ENCODE measurements around the gene IGF1. TPM values are rescaled to one million over a fixed set of nuclear protein-coding genes. Genes with fewer than 3 reads are reported as not detected.

IGF1 gene
- total RNA-seq, 1 donor from 2014 or later = 62.2 TPM

- no peak overlapping the region for H3K27ac Mint-ChIP-seq
- no peaks in the 10 kb centered on the region for H3K9me3 Mint-ChIP-seq
- no peak for TF ChIP-seq CTCF (IDR thresholded peaks at IDR 0.05; ENCODE audit: unreplicated experiment)
- H3K4me1 Mint-ChIP-seq = peaks cover 10% of the 10 kb centered on the region
- no peak for DNase-seq (ENCODE audit: low spot score in 2 of 2, unreplicated experiment in 2 of 2)
- H3K36me3 Mint-ChIP-seq = peaks cover 8% of the 10 kb centered on the region
- H3K4me3 Mint-ChIP-seq = no peak overlapping the region
- H3K27me3 Mint-ChIP-seq (ENCODE audit: low read depth) = no peaks in the 10 kb centered on the region
Observed at GRCh38 chr12:102462795-102463465, 17.4 kb downstream of the IGF1 start.

- Mint-ChIP-seq H3K4me3 (no peak overlapping the region), H3K36me3 (peaks cover 8% of the 10 kb centered on the region), H3K4me1 (peaks cover 5% of the 10 kb centered on the region), H3K9me3 (no peaks in the 10 kb centered on the region), H3K27ac (no peak overlapping the region), H3K27me3 (ENCODE audit: low read depth) (no peaks in the 10 kb centered on the region)
- no peak for TF ChIP-seq CTCF (IDR thresholded peaks at IDR 0.05; ENCODE audit: unreplicated experiment)
- DNase-seq (ENCODE audit: low spot score in 2 of 2, unreplicated experiment in 2 of 2) = no peak
Observed at GRCh38 chr12:102462386-102462785, 18.0 kb downstream of the IGF1 start.

DNA sequence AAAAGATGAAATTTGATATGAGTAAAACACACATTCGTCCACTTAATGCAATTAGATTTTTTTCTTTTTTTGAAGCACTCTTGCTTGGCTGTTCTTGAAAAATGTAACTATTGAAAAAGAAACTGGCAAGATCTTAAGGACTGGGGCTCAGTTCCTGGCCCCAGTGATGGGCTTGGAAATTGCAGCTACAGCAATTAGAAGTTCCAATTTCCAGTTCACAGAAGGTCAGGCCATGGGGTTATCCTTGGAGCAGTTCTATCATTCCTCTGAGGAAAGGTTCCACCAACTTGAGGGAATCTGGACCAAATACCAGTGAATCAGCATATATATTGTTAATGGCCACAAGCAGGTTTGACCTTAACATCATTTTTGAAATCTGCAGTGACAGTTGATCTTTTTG is 18.9 kb downstream of the IGF1 start:
- peaks cover 8% of the 10 kb centered on the region for H3K36me3 Mint-ChIP-seq
- no peaks in the 10 kb centered on the region for H3K9me3 Mint-ChIP-seq
- H3K27me3 Mint-ChIP-seq (ENCODE audit: low read depth) = no peaks in the 10 kb centered on the region
- H3K27ac Mint-ChIP-seq = no peak overlapping the region
- H3K4me3 Mint-ChIP-seq = no peak overlapping the region
- no peak for TF ChIP-seq CTCF (IDR thresholded peaks at IDR 0.05; ENCODE audit: unreplicated experiment)
- H3K4me1 Mint-ChIP-seq = peaks cover 4% of the 10 kb centered on the region
- DNase-seq (ENCODE audit: low spot score in 2 of 2, unreplicated experiment in 2 of 2) = no peak

GRCh38 chr12:102459314-102459713 is 21.0 kb downstream of the IGF1 start:
- H3K27ac Mint-ChIP-seq = no peak overlapping the region
- DNase-seq (ENCODE audit: low spot score in 2 of 2, unreplicated experiment in 2 of 2) = no peak
- no peak overlapping the region for H3K4me3 Mint-ChIP-seq
- H3K4me1 Mint-ChIP-seq = peaks cover 3% of the 10 kb centered on the region
- TF ChIP-seq CTCF (IDR thresholded peaks at IDR 0.05; ENCODE audit: unreplicated experiment) = no peak
- H3K36me3 Mint-ChIP-seq = peaks cover 6% of the 10 kb centered on the region
- no peaks in the 10 kb centered on the region for H3K9me3 Mint-ChIP-seq
- no peaks in the 10 kb centered on the region for H3K27me3 Mint-ChIP-seq (ENCODE audit: low read depth)

- H3K36me3 Mint-ChIP-seq = peaks cover 13% of the 10 kb centered on the region
- DNase-seq (ENCODE audit: low spot score in 2 of 2, unreplicated experiment in 2 of 2) = no peak
- peaks cover 3% of the 10 kb centered on the region for H3K4me1 Mint-ChIP-seq
- H3K9me3 Mint-ChIP-seq = peaks cover 8% of the 10 kb centered on the region
- TF ChIP-seq CTCF (IDR thresholded peaks at IDR 0.05; ENCODE audit: unreplicated experiment) = no peak
- H3K4me3 Mint-ChIP-seq = no peak overlapping the region
- no peaks in the 10 kb centered on the region for H3K27me3 Mint-ChIP-seq (ENCODE audit: low read depth)
- no peak overlapping the region for H3K27ac Mint-ChIP-seq
Observed at GRCh38 chr12:102454808-102455760, 25.3 kb downstream of the IGF1 start.

All from mesothelial cell of epicardium (in vitro differentiated cells).